Esophagus muscularis mucosa (tissue), 4 donors: Measurements from ENCODE around the gene ANKRD2.

Source experiments
- EP300 ChIP-seq: sonication (generic); formaldehyde crosslinking; IDR thresholded peaks from one replicate; pipeline ENCODE4 v1.6.1; 2017; ENCODE audit warnings: antibody characterized with exemption
- POLR2A ChIP-seq: fragments of 450-650 bp; IDR thresholded peaks from one replicate; pipeline ENCODE4 v1.6.1; 2017; ENCODE audit warnings: antibody characterized with exemption, moderate library complexity, mild to moderate bottlenecking, low read depth
- TF ChIP-seq, protein P1 (sequence below), 3 experiments: fragments of 200-600 bp in 2 of 3; fragments of 450-650 bp in 1 of 3; sonication (generic) in 2 of 3; IDR thresholded peaks; one replicate each; pipeline ENCODE4 v1.5.1; 2017 to 2019; ENCODE audit warnings: antibody characterized with exemption in 3 of 3, mild to moderate bottlenecking in 2 of 3, moderate library complexity in 1 of 3

DNA sequence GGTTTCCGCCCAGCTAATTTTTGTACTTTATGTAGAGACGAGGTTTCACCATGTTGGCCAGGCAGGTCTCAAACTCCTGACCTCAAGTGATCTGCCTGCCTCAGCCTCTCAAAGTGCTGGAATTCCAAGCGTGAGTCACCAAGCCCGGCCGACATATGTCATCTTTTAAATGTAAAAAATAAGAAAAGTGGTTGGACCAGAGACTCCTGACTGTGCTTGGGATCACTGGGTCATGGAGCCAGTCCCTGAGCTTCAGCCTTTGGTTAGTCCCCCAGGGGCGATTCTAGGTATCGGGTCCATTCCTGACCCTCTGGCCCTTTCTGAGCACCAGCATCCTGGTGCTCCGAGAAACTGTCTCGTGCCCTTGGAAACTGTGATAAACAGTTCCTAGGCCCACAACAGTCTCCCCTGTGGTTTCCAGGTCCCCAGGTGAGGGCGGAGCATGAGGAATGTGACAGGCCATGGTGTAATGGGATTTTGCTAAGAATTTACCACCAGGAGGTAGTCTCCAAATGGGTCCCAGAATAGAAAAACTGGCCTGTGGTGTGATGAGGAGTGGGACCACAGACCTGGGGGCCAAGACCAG lies 41.1 kb upstream of the ANKRD2 start:
- TF ChIP-seq, protein P1, sequence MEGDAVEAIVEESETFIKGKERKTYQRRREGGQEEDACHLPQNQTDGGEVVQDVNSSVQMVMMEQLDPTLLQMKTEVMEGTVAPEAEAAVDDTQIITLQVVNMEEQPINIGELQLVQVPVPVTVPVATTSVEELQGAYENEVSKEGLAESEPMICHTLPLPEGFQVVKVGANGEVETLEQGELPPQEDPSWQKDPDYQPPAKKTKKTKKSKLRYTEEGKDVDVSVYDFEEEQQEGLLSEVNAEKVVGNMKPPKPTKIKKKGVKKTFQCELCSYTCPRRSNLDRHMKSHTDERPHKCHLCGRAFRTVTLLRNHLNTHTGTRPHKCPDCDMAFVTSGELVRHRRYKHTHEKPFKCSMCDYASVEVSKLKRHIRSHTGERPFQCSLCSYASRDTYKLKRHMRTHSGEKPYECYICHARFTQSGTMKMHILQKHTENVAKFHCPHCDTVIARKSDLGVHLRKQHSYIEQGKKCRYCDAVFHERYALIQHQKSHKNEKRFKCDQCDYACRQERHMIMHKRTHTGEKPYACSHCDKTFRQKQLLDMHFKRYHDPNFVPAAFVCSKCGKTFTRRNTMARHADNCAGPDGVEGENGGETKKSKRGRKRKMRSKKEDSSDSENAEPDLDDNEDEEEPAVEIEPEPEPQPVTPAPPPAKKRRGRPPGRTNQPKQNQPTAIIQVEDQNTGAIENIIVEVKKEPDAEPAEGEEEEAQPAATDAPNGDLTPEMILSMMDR (IDR thresholded peaks at IDR 0.05): no peak
- TF ChIP-seq POLR2A (no peak), EP300 (no peak)
